HepG2 (cell line): ENCODE data around the gene GABRR2. TPM values are rescaled to one million over a fixed set of nuclear protein-coding genes. Genes with fewer than 3 reads are reported as not detected.

ENCODE experiments used
- EED ChIP-seq: sonication (generic); formaldehyde crosslinking; IDR thresholded peaks from 2 replicates; pipeline ENCODE4 v1.5.0; 2020; ENCODE audit warnings: mild to moderate bottlenecking, missing genetic modification reagents
- KLF13 ChIP-seq: sonication (generic); formaldehyde crosslinking; IDR thresholded peaks from 2 replicates; pipeline ENCODE4 v1.4.0; 2020; ENCODE audit warnings: mild to moderate bottlenecking, missing genetic modification reagents
- KLF6 ChIP-seq: IDR thresholded peaks from 2 replicates; pipeline ENCODE4 v1.8.0; 2016; ENCODE audit warnings: missing biosample characterization, missing genetic modification reagents
- KLF9 ChIP-seq: IDR thresholded peaks from 2 replicates; pipeline ENCODE4 v1.6.1; 2016; ENCODE audit warnings: low read depth
- SIN3A ChIP-seq: IDR thresholded peaks from 2 replicates; pipeline ENCODE4 v1.6.1; 2011; ENCODE audit warnings: low read depth, mild to moderate bottlenecking, control low read depth, low read length, borderline replicate concordance
- ZNF20 ChIP-seq: sonication (generic); formaldehyde crosslinking; IDR thresholded peaks from 2 replicates; pipeline ENCODE4 v1.4.0; 2020; ENCODE audit warnings: mild to moderate bottlenecking, moderate library complexity, missing genetic modification reagents
- ZNF264 ChIP-seq: sonication (generic); formaldehyde crosslinking; IDR thresholded peaks from 2 replicates; pipeline ENCODE4 v1.4.0; 2020; ENCODE audit warnings: missing genetic modification reagents
- ZNF274 ChIP-seq: sonication (generic); formaldehyde crosslinking; IDR thresholded peaks from 2 replicates; pipeline ENCODE4 v1.5.1; 2020; ENCODE audit warnings: mild to moderate bottlenecking, missing genetic modification reagents
- ZNF720 ChIP-seq: sonication (generic); formaldehyde crosslinking; IDR thresholded peaks from 2 replicates; pipeline ENCODE4 v1.4.0; 2020; ENCODE audit warnings: missing genetic modification reagents
- ZNF746 ChIP-seq: sonication (generic); formaldehyde crosslinking; IDR thresholded peaks from 2 replicates; pipeline ENCODE4 v1.8.0; 2022; ENCODE audit warnings: mild to moderate bottlenecking, missing genetic modification reagents
- ZNF782 ChIP-seq: sonication (generic); formaldehyde crosslinking; IDR thresholded peaks from 2 replicates; pipeline ENCODE4 v1.4.0; 2020; ENCODE audit warnings: missing genetic modification reagents, mild to moderate bottlenecking, borderline replicate concordance
- polyA plus RNA-seq, 8 experiments: library from polyadenylated mRNA; depleted of rRNA in 3 of 8; stranded (reverse) in 7 of 8; unstranded in 1 of 8; fragments of >200 nt; fragmentation: Illumina TruSeq in 4 of 8; extraction: Trizol in 4 of 8; gene quantifications; 2 replicates each; pipeline versions ENCODE4 v1.2.1 to v1.2.3, GENCODE V29; 2011 to 2016; ENCODE audit warnings: low read depth in 4 of 8, missing spikeins in 1 of 8, mixed read lengths in 1 of 8; ENCODE audit not compliant: insufficient read depth in 1 of 8
- total RNA-seq, 5 experiments: library from RNA; depleted of rRNA; stranded (reverse); fragments of >200 nt; fragmentation: Illumina TruSeq; extraction: Trizol; gene quantifications; 2 replicates each; pipeline ENCODE4 v1.2.3, GENCODE V29; 2016; ENCODE audit warnings: low read depth in 1 of 5
- TF ChIP-seq, protein P1 (sequence below): sonication (generic); formaldehyde crosslinking; IDR thresholded peaks from 2 replicates; pipeline ENCODE4 v1.4.0; 2020; ENCODE audit warnings: missing genetic modification reagents
- TF ChIP-seq, protein P2 (sequence below): sonication (generic); formaldehyde crosslinking; IDR thresholded peaks from 2 replicates; pipeline ENCODE4 v1.5.0; 2020; ENCODE audit warnings: missing genetic modification reagents
- TF ChIP-seq, protein P3 (sequence below): sonication (generic); formaldehyde crosslinking; IDR thresholded peaks from 2 replicates; pipeline ENCODE4 v1.4.0; 2020; ENCODE audit warnings: missing genetic modification reagents
- TF ChIP-seq, protein P4 (sequence below): sonication (generic); formaldehyde crosslinking; IDR thresholded peaks from 2 replicates; pipeline ENCODE4 v1.8.0; 2023; ENCODE audit warnings: mild to moderate bottlenecking, missing genetic modification reagents
- TF ChIP-seq, protein P5 (sequence below): sonication (generic); formaldehyde crosslinking; IDR thresholded peaks from 2 replicates; pipeline ENCODE4 v1.4.0; 2020; ENCODE audit warnings: missing genetic modification reagents
- TF ChIP-seq, protein P6 (sequence below): sonication (generic); formaldehyde crosslinking; IDR thresholded peaks from 2 replicates; pipeline ENCODE4 v1.4.0; 2020; ENCODE audit warnings: mild to moderate bottlenecking, low read depth, missing genetic modification reagents

The GABRR2 gene
- total and polyA plus RNA-seq, 2 of the 13 experiments (the other 11 are each of a cell fraction or from before 2014, with no cell fraction given), result 0.13 TPM; not detected in 1

DNA sequence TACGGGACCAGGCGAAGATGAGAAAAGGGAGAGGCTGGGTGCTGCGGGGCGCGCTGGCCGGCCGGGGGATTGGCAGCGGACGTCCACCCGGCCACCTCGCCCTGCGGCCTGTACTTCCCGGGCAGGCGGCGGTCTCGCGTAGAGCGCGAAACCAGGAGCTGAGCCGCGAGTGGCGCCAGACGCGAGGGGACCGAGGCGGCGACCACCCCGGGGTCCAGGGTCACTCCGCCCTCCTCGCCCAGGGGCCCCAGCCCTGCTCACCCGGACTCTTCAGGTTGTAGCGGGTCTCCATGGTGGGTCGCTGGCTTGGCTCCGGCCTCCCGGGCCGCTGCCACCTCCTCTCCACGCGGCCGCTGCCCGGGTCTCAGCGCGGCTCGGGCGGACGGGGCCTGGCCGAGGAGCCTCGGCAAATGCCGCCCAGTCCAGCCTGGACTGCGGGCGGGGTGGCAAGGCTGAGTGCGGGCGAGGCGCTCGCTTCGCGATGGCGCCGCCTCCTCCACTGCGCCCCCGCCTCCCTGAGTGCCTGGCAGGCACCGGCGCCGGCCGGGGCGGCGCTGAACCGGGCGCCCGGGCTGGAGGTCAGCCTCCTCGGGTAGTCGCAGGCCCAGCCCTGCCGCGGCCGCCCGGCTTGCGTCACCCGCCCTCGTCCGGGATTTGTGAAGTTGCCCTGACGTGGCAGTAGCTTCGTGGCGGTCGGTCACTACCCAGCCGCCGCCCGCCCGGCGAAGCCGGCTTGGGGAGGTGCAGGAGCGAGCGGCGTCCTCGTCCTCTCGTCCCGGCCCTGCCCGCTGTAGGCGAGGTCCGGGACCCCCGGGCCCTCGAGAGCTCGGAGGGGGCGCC is 37.4 kb upstream of the GABRR2 start, which contains the start of gene UBE2J1 (continued):
- TF ChIP-seq, protein P1, sequence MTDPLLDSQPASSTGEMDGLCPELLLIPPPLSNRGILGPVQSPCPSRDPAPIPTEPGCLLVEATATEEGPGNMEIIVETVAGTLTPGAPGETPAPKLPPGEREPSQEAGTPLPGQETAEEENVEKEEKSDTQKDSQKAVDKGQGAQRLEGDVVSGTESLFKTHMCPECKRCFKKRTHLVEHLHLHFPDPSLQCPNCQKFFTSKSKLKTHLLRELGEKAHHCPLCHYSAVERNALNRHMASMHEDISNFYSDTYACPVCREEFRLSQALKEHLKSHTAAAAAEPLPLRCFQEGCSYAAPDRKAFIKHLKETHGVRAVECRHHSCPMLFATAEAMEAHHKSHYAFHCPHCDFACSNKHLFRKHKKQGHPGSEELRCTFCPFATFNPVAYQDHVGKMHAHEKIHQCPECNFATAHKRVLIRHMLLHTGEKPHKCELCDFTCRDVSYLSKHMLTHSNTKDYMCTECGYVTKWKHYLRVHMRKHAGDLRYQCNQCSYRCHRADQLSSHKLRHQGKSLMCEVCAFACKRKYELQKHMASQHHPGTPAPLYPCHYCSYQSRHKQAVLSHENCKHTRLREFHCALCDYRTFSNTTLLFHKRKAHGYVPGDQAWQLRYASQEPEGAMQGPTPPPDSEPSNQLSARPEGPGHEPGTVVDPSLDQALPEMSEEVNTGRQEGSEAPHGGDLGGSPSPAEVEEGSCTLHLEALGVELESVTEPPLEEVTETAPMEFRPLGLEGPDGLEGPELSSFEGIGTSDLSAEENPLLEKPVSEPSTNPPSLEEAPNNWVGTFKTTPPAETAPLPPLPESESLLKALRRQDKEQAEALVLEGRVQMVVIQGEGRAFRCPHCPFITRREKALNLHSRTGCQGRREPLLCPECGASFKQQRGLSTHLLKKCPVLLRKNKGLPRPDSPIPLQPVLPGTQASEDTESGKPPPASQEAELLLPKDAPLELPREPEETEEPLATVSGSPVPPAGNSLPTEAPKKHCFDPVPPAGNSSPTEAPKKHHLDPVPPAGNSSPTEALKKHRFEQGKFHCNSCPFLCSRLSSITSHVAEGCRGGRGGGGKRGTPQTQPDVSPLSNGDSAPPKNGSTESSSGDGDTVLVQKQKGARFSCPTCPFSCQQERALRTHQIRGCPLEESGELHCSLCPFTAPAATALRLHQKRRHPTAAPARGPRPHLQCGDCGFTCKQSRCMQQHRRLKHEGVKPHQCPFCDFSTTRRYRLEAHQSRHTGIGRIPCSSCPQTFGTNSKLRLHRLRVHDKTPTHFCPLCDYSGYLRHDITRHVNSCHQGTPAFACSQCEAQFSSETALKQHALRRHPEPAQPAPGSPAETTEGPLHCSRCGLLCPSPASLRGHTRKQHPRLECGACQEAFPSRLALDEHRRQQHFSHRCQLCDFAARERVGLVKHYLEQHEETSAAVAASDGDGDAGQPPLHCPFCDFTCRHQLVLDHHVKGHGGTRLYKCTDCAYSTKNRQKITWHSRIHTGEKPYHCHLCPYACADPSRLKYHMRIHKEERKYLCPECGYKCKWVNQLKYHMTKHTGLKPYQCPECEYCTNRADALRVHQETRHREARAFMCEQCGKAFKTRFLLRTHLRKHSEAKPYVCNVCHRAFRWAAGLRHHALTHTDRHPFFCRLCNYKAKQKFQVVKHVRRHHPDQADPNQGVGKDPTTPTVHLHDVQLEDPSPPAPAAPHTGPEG (CRISPR knock-in tag), result peak; percentile 61
- TF ChIP-seq KLF6 (peak; percentile 58; the same call in 1 of the 2 replicates), KLF13 (CRISPR knock-in tag) (peak; percentile 43), ZNF20 (CRISPR knock-in tag) (no peak), ZNF782 (CRISPR knock-in tag) (peak; percentile 94), ZNF264 (0 out of 2 replicates have a peak, but pooled peaks have one; percentile 36), EED (CRISPR knock-in tag) (peak; percentile 90), ZNF274 (0 out of 2 replicates have a peak, but pooled peaks have one; percentile 5), ZNF746 (CRISPR knock-in tag) (no peak), SIN3A (peak; percentile 64; the same call in 1 of the 2 replicates), KLF9 (CRISPR knock-in tag) (no peak), ZNF720 (CRISPR knock-in tag) (no peak)
- TF ChIP-seq, protein P2, sequence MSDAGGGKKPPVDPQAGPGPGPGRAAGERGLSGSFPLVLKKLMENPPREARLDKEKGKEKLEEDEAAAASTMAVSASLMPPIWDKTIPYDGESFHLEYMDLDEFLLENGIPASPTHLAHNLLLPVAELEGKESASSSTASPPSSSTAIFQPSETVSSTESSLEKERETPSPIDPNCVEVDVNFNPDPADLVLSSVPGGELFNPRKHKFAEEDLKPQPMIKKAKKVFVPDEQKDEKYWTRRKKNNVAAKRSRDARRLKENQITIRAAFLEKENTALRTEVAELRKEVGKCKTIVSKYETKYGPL (CRISPR knock-in tag), result peak; percentile 67; the same call in 1 of the 2 replicates
- TF ChIP-seq, protein P3, sequence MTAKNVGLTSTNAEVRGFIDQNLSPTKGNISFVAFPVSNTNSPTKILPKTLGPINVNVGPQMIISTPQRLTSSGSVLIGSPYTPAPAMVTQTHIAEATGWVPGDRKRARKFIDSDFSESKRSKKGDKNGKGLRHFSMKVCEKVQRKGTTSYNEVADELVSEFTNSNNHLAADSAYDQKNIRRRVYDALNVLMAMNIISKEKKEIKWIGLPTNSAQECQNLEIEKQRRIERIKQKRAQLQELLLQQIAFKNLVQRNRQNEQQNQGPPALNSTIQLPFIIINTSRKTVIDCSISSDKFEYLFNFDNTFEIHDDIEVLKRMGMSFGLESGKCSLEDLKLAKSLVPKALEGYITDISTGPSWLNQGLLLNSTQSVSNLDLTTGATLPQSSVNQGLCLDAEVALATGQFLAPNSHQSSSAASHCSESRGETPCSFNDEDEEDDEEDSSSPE (CRISPR knock-in tag), result peak; percentile 42; the same call in 1 of the 2 replicates
- TF ChIP-seq, protein P4, sequence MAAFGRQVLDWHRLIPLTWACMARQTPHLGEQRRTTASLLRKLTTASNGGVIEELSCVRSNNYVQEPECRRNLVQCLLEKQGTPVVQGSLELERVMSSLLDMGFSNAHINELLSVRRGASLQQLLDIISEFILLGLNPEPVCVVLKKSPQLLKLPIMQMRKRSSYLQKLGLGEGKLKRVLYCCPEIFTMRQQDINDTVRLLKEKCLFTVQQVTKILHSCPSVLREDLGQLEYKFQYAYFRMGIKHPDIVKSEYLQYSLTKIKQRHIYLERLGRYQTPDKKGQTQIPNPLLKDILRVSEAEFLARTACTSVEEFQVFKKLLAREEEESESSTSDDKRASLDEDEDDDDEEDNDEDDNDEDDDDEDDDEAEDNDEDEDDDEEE (CRISPR knock-in tag), result peak; percentile 92
- TF ChIP-seq, protein P5, sequence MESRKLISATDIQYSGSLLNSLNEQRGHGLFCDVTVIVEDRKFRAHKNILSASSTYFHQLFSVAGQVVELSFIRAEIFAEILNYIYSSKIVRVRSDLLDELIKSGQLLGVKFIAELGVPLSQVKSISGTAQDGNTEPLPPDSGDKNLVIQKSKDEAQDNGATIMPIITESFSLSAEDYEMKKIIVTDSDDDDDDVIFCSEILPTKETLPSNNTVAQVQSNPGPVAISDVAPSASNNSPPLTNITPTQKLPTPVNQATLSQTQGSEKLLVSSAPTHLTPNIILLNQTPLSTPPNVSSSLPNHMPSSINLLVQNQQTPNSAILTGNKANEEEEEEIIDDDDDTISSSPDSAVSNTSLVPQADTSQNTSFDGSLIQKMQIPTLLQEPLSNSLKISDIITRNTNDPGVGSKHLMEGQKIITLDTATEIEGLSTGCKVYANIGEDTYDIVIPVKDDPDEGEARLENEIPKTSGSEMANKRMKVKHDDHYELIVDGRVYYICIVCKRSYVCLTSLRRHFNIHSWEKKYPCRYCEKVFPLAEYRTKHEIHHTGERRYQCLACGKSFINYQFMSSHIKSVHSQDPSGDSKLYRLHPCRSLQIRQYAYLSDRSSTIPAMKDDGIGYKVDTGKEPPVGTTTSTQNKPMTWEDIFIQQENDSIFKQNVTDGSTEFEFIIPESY, result no peak
- TF ChIP-seq, protein P6, sequence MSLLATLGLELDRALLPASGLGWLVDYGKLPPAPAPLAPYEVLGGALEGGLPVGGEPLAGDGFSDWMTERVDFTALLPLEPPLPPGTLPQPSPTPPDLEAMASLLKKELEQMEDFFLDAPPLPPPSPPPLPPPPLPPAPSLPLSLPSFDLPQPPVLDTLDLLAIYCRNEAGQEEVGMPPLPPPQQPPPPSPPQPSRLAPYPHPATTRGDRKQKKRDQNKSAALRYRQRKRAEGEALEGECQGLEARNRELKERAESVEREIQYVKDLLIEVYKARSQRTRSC (CRISPR knock-in tag), result no peak
